ENCODE data around the gene CFAP221. TPM values are rescaled to one million over a fixed set of nuclear protein-coding genes. Genes with fewer than 3 reads are reported as not detected.
"Not testable (repeated sequence)": the region's sequence is repeated elsewhere in the genome, so short reads cannot be mapped to it uniquely, and the experiment has no call there.

Gene CFAP221
- total and polyA plus RNA-seq, 7 donors, result 0.07 TPM; not detected in 6

GRCh38 chr2:119617455-119617854 lies 73.2 kb downstream of the CFAP221 start:
- intact Hi-C loops (cut with DNase I), result no loop called here
- Histone ChIP-seq H3K4me3 (no peak overlapping the region), H3K4me1 (no peaks in the 10 kb centered on the region), H3K27ac (no peak overlapping the region), H3K9me3 (peaks cover 3 to 13% (median 5%) of the 10 kb centered on the region in 4 donors), H3K27me3 (no peaks in the 10 kb centered on the region), H3K36me3 (no peaks in the 10 kb centered on the region)
- TF ChIP-seq POLR2AphosphoS5 (IDR thresholded peaks at IDR 0.05) (no peak), POLR2A (IDR thresholded peaks at IDR 0.05) (no peak), CTCF (IDR thresholded peaks at IDR 0.05) (no peak), EP300 (IDR thresholded peaks at IDR 0.05) (no peak)
- 89 to 96% methylated on average over 2 of the region's 2 CpGs for WGBS, 2 donors
- DNase-seq, result no peak

GRCh38 chr2:119618725-119619124 lies 74.5 kb downstream of the CFAP221 start:
- intact Hi-C loops (cut with DNase I); H3K27me3 ChIP-seq; H3K4me3 ChIP-seq; H3K4me1 ChIP-seq; H3K36me3 ChIP-seq; DNase-seq; H3K27ac ChIP-seq: not testable (repeated sequence)
- peaks cover 0 to 12% (median 3%) of the 10 kb centered on the region in 4 donors for H3K9me3 ChIP-seq
- 70 to 72% methylated on average over 7 of the region's 7 CpGs for WGBS, 2 donors

- DNase-seq, result no peak
- Histone ChIP-seq H3K36me3 (no peaks in the 10 kb centered on the region), H3K27me3 (no peaks in the 10 kb centered on the region), H3K9me3 (no peaks in the 10 kb centered on the region), H3K4me3 (no peak overlapping the region), H3K4me1 (no peaks in the 10 kb centered on the region), H3K27ac (no peak overlapping the region)
- intact Hi-C loops (cut with DNase I), result no loop called here
- TF ChIP-seq CTCF (IDR thresholded peaks at IDR 0.05) (no peak), POLR2A (IDR thresholded peaks at IDR 0.05) (no peak), EP300 (IDR thresholded peaks at IDR 0.05) (no peak), POLR2AphosphoS5 (IDR thresholded peaks at IDR 0.05) (no peak)
- WGBS, 2 donors, result 91 to 94% methylated on average over 3 of the region's 3 CpGs
These were observed 81.0 kb downstream of the CFAP221 start for GRCh38 chr2:119625226-119625625.

- H3K4me3 ChIP-seq, result no peak overlapping the region
- 86 to 87% methylated on average over 5 of the region's 5 CpGs for WGBS, 2 donors
- H3K36me3 ChIP-seq, result no peaks in the 10 kb centered on the region
- no peaks in the 10 kb centered on the region for H3K27me3 ChIP-seq
- no peak overlapping the region for H3K27ac ChIP-seq
- H3K9me3 ChIP-seq, result no peaks in the 10 kb centered on the region
- no peak for TF ChIP-seq POLR2AphosphoS5 (IDR thresholded peaks at IDR 0.05)
- no peak for TF ChIP-seq CTCF (IDR thresholded peaks at IDR 0.05)
- no peak for TF ChIP-seq POLR2A (IDR thresholded peaks at IDR 0.05)
- TF ChIP-seq EP300 (IDR thresholded peaks at IDR 0.05), result no peak
- no peaks in the 10 kb centered on the region for H3K4me1 ChIP-seq
- no peak for DNase-seq
- intact Hi-C loops (cut with DNase I), result no loop called here
These were observed 85.1 kb downstream of the CFAP221 start for GRCh38 chr2:119629323-119629825.

GRCh38 chr2:119630121-119630520 lies 85.9 kb downstream of the CFAP221 start:
- no peak for DNase-seq

More at GRCh38 chr2:119630121-119630520, 85.9 kb downstream of the CFAP221 start:
- Histone ChIP-seq H3K9me3 (no peaks in the 10 kb centered on the region), H3K4me3 (no peak overlapping the region), H3K36me3 (no peaks in the 10 kb centered on the region), H3K4me1 (no peaks in the 10 kb centered on the region), H3K27me3 (no peaks in the 10 kb centered on the region), H3K27ac (no peak overlapping the region)
- WGBS, 2 donors, result 79 to 85% methylated on average over 4 of the region's 4 CpGs
- intact Hi-C loops (cut with DNase I), result no loop called here
- TF ChIP-seq EP300 (IDR thresholded peaks at IDR 0.05) (no peak), POLR2AphosphoS5 (IDR thresholded peaks at IDR 0.05) (no peak), POLR2A (IDR thresholded peaks at IDR 0.05) (no peak), CTCF (IDR thresholded peaks at IDR 0.05) (no peak)

All from sigmoid colon (tissue), 7 donors.